Aorta (tissue), 5 donors: ENCODE results near the gene ZNF581. TPM values are rescaled to one million over a fixed set of nuclear protein-coding genes. Genes with fewer than 3 reads are reported as not detected.

Source experiments
- ATAC-seq: fragments of 200-7000 bp; cut with Tn5 transposase; one replicate; pipeline ENCODE4 v1.9.1; 2022; ENCODE audit warnings: moderate library complexity; ENCODE audit not compliant: low FRiP score
- DNase-seq, 2 donors: peaks; one replicate each; pipeline ENCODE4 v3.0.0-alpha.2; 2020
- H3K27ac ChIP-seq, 2 donors: one replicate each; pipeline ENCODE4 v1.5.1; 2013; ENCODE audit warnings: low read length in 2 of 2, mild to moderate bottlenecking in 2 of 2, moderate library complexity in 2 of 2, control low read depth in 1 of 2, inconsistent platforms in 1 of 2, low read depth in 1 of 2
- H3K27me3 ChIP-seq, 2 donors: one replicate each; pipeline ENCODE4 v1.6.1; 2013; ENCODE audit warnings: control low read depth in 1 of 2, low read length in 1 of 2, mild to moderate bottlenecking in 1 of 2, moderate library complexity in 1 of 2; ENCODE audit not compliant: insufficient read depth in 2 of 2, control insufficient read depth in 1 of 2
- H3K36me3 ChIP-seq, 2 donors: one replicate each; pipeline ENCODE4 v1.6.1; 2013; ENCODE audit warnings: control low read depth in 1 of 2, low read length in 1 of 2, mild to moderate bottlenecking in 1 of 2; ENCODE audit not compliant: insufficient read depth in 2 of 2, control insufficient read depth in 1 of 2
- H3K4me1 ChIP-seq, 2 donors: one replicate each; pipeline ENCODE4 v1.6.1; 2013; ENCODE audit warnings: low read length in 2 of 2, control low read depth in 1 of 2, mild to moderate bottlenecking in 1 of 2, moderate library complexity in 1 of 2; ENCODE audit not compliant: insufficient read depth in 2 of 2, control insufficient read depth in 1 of 2
- H3K4me3 ChIP-seq, 2 donors: one replicate each; pipeline ENCODE4 v1.5.1; 2013; ENCODE audit warnings: low read length in 2 of 2, control low read depth in 1 of 2, mild to moderate bottlenecking in 1 of 2
- H3K9me3 ChIP-seq: one replicate; pipeline ENCODE4 v1.6.1; 2013; ENCODE audit warnings: mild to moderate bottlenecking, low read length; ENCODE audit not compliant: control insufficient read depth
- WGBS, 2 donors: extraction: QIAGEN DNeasy Blood & Tissue Kit; methylation state at CpG; one replicate each; pipeline ENCODE4 v1.1.7; 2013; 5-methylcytosine and 5-hydroxymethylcytosine counted together
- intact Hi-C, 2 donors: fragments of 100-400 bp; cut with DNase I; formaldehyde crosslinking; loops; one replicate each; pipeline versions ENCODE4 v1.14.2 to v1.15.0; 2022
- polyA plus RNA-seq, 2 donors: library from polyadenylated mRNA; stranded (reverse); fragments of 200-250 nt; gene quantifications; one replicate each; pipeline ENCODE4 v1.2.3, GENCODE V29; 2013
- total RNA-seq, 2 donors: library from RNA; stranded (reverse); fragmentation: NEBNext Ultra II Directional; extraction: Animal tissue kit (Norgen Biotek cat#: 25700); gene quantifications; one replicate each; pipeline ENCODE4 v1.2.1, GENCODE V29; 2021
- donor health status: healthy with polysubstance abuse.
- donor health status: Bipolar disorder and iron deficiency.
- donor health status: DM: no; HTN: no; CAD: no.
- donor health status: DM: no; HTN: no; CAD: no.
- donor health status: DM: yes; HTN: yes; CAD: no.

ZNF581 gene
- total and polyA plus RNA-seq, 4 donors: 11.0 to 23.8 (median 17.6) TPM

GRCh38 chr19:55633861-55634260, 9.6 kb upstream of the ZNF581 start:
- H3K9me3 ChIP-seq: no peaks in the 10 kb centered on the region
- no peaks in the 10 kb centered on the region for H3K36me3 ChIP-seq
- no peak for DNase-seq
- intact Hi-C loops: loop anchor here (5.0 kb wide), 1 partner anchor 117 kb away; no protein-coding TSS in a partner anchor
- no peaks in the 10 kb centered on the region for H3K27me3 ChIP-seq
- ATAC-seq: no peak
- WGBS, 2 donors: 76 to 83% methylated on average over 8 of the region's 8 CpGs
- no peak overlapping the region for H3K27ac ChIP-seq
- no peaks in the 10 kb centered on the region for H3K4me1 ChIP-seq
- no peak overlapping the region for H3K4me3 ChIP-seq

- WGBS, 2 donors: 3 to 7% methylated on average over 9 of the region's 9 CpGs
- no peaks in the 10 kb centered on the region for H3K36me3 ChIP-seq
- no peaks in the 10 kb centered on the region for H3K9me3 ChIP-seq
- no peaks in the 10 kb centered on the region for H3K27me3 ChIP-seq
- ATAC-seq: peak; percentile 11
- peak in 1 of 2 donors; percentile 50 for DNase-seq
- peak overlapping the region; percentile 45 to 93 for H3K27ac ChIP-seq
- H3K4me1 ChIP-seq: no peaks in the 10 kb centered on the region
- peak overlapping the region; percentile 75 to 85 for H3K4me3 ChIP-seq
- intact Hi-C loops: no loop called here
Observed at GRCh38 chr19:55635334-55635717, 8.1 kb upstream of the ZNF581 start.

- Histone ChIP-seq H3K4me1 (no peaks in the 10 kb centered on the region), H3K27ac (peak overlapping the region; percentile 45 to 93), H3K9me3 (no peaks in the 10 kb centered on the region), H3K36me3 (no peaks in the 10 kb centered on the region), H3K27me3 (no peaks in the 10 kb centered on the region), H3K4me3 (peak overlapping the region; percentile 75 to 85)
- intact Hi-C loops: no loop called here
- DNase-seq (peak in 1 of 2 donors; percentile 25), ATAC-seq (no peak)
- 60 to 66% methylated on average over 7 of the region's 7 CpGs for WGBS, 2 donors
Observed at GRCh38 chr19:55635856-55636440, 7.5 kb upstream of the ZNF581 start.

- ATAC-seq: no peak
- no peak overlapping the region for H3K4me3 ChIP-seq
- H3K36me3 ChIP-seq: no peaks in the 10 kb centered on the region
- H3K27ac ChIP-seq: peak overlapping the region in 1 of 2 donors; percentile 29
- H3K27me3 ChIP-seq: no peaks in the 10 kb centered on the region
- 83% methylated on average over 4 of the region's 4 CpGs for WGBS, 2 donors
- H3K9me3 ChIP-seq: no peaks in the 10 kb centered on the region
- no peaks in the 10 kb centered on the region for H3K4me1 ChIP-seq
- no peak for DNase-seq
- intact Hi-C loops: no loop called here
Observed at GRCh38 chr19:55636723-55637122, 6.7 kb upstream of the ZNF581 start.

- Histone ChIP-seq H3K36me3 (no peaks in the 10 kb centered on the region), H3K27me3 (no peaks in the 10 kb centered on the region), H3K9me3 (no peaks in the 10 kb centered on the region), H3K4me1 (no peaks in the 10 kb centered on the region), H3K27ac (no peak overlapping the region), H3K4me3 (no peak overlapping the region)
- DNase-seq (peak in 1 of 2 donors; percentile 45), ATAC-seq (no peak)
- intact Hi-C loops: no loop called here
- 74 to 80% methylated on average over 11 of the region's 11 CpGs for WGBS, 2 donors
Observed at GRCh38 chr19:55637534-55637933, 5.9 kb upstream of the ZNF581 start.

- H3K27me3 ChIP-seq: no peaks in the 10 kb centered on the region
- H3K36me3 ChIP-seq: no peaks in the 10 kb centered on the region
- no peak for ATAC-seq
- H3K4me3 ChIP-seq: no peak overlapping the region
- H3K27ac ChIP-seq: no peak overlapping the region
- peak; percentile 50 to 78 for DNase-seq
- H3K4me1 ChIP-seq: peaks cover 0 to 3% of the 10 kb centered on the region in 2 donors
- 65 to 81% methylated on average over 6 of the region's 6 CpGs for WGBS, 2 donors
- H3K9me3 ChIP-seq: no peaks in the 10 kb centered on the region
- intact Hi-C loops: no loop called here
Observed at GRCh38 chr19:55638864-55639359, 4.5 kb upstream of the ZNF581 start.

GRCh38 chr19:55640043-55640576, 3.3 kb upstream of the ZNF581 start:
- WGBS, 2 donors: 6% methylated on average over 26 to 38 of the region's 38 CpGs
- peak; percentile 50 for ATAC-seq

GRCh38 chr19:55640577-55641425, 2.6 kb upstream of the ZNF581 start, which contains the start of gene ZNF580:
Gene ZNF580, plus strand, starts transcription at chr19:55641002. Its CDS starts 1,507 bp downstream, at chr19:55642509.
- H3K4me1 ChIP-seq: peaks cover 0 to 3% of the 10 kb centered on the region in 2 donors
- peak; percentile 78 to 90 for DNase-seq
- intact Hi-C loops: no loop called here

More at GRCh38 chr19:55640043-55640576, 3.3 kb upstream of the ZNF581 start:
- no peaks in the 10 kb centered on the region for H3K9me3 ChIP-seq
- H3K4me1 ChIP-seq: peaks cover 0 to 3% of the 10 kb centered on the region in 2 donors
- peak; percentile 82 to 91 for DNase-seq
- H3K27me3 ChIP-seq: no peaks in the 10 kb centered on the region
- no peaks in the 10 kb centered on the region for H3K36me3 ChIP-seq
- H3K4me3 ChIP-seq: peak overlapping the region; percentile 66 to 89
- intact Hi-C loops: no loop called here
- H3K27ac ChIP-seq: peak overlapping the region in 1 of 2 donors; percentile 50

More at GRCh38 chr19:55640577-55641425, 2.6 kb upstream of the ZNF581 start, which contains the start of gene ZNF580:
- peak within 1 kb of the TSS; percentile 58 to 59 for H3K27ac ChIP-seq
- no peaks in the 10 kb centered on the region for H3K36me3 ChIP-seq
- peak within 1 kb of the TSS; percentile 66 to 89 for H3K4me3 ChIP-seq
- no peaks in the 10 kb centered on the region for H3K9me3 ChIP-seq
- no peaks in the 10 kb centered on the region for H3K27me3 ChIP-seq
- peak; percentile 82 for ATAC-seq
- 1% methylated on average over 65 to 89 of the region's 89 CpGs for WGBS, 2 donors
